GM12874 (cell line): ENCODE measurements around the gene MCU.

ENCODE experiments used
- CTCF ChIP-seq: IDR thresholded peaks from 2 replicates; pipeline ENCODE4 v1.5.1; 2011; ENCODE audit warnings: low read depth, mild to moderate bottlenecking, control low read depth, low read length, moderate library complexity; ENCODE audit not compliant: insufficient read depth

MCU gene

GRCh38 chr10:72935361-72935760 lies 243.4 kb downstream of the MCU start:
- no peak for TF ChIP-seq CTCF
